NCI-H1436 treated with DMSO at 0.1 percent for 48 hours (cell line): ENCODE measurements around the gene TNFSF10.
"Not testable (repeated sequence)": the region's sequence is repeated elsewhere in the genome, so short reads cannot be mapped to it uniquely, and the experiment has no call there.

Experiments used
- DNase-seq: peaks from one replicate; lab custom pipeline; 2025; lab: John Stamatoyannopoulos, UW

The TNFSF10 gene

DNA sequence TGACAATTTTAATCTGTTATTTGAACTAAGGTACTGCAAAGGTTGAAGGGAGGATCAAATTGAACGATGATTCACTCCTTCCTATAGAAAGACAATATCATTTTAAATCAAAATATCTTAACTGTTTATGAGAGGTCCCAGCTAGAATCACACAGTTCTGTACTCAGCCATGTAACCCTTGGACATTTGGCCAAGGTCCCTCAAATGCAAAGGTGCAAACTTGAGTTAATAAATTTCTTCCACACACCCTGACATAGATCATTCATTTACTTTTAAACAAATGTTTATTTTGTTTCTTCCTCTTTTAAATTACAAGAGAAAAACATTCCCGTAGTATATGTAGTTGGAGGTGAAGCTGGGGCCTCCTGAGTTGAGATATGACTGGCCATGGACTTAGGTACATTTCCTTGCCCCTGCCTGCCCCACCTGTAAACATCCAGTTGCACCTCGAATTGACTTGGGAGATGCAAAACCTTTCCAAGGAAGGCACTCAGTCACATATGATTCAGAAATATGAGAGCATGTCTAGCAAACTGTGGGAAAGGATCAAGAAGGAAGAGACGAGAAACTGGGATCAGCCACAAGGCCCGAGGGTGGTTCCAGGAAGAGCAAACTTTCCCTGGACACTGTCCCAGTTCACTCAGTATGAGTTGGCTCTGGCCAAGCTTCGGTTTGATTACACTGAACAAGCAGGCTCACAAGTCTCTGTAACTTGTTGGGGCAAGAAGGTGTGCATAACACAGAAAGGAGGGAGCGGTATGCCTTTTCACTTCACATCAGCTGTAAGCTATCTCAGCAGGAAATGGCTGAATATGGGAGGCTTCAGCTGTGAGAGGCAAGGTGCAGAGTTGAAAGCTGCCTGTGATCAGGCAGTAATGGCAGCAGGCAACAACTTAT is 6.7 kb downstream of the TNFSF10 start:
- no peak for DNase-seq

DNA sequence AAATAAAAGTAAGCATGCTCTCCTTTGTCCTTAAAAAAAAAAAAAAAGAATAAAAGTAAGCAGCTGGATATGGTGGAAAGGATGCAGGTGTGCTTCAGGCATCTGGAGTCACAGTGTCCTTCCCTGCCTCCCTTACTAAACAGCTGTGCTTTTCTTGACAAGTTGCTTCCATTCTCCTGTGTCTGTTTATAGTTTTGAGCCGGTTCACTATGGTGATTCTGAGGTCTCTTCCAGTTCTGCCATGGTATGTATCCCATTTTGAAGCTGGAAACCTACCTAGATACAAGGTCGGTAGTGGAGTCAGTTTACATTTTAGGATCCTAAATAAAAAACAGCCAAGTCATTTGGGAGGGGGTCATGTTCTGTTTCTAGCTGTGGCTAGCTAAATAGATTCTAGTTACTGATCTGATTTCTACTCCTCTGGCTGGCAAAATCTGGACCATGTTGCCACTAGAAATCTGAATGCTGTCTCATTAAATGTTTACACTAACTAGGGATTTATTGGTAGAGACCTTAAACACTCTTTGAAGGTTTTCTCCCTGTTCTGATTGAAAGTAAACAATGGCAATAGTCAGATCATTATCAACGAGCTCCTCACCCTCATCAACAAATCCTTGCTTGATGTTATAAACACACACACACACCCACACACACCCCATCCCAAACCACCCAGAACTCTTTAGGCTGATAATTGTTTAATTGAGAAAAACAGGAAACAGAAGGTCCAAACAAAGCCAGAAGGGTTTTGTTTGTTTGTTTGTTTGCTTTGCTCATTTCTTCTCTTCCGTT is 7.9 kb downstream of the TNFSF10 start:
- no peak for DNase-seq

DNA sequence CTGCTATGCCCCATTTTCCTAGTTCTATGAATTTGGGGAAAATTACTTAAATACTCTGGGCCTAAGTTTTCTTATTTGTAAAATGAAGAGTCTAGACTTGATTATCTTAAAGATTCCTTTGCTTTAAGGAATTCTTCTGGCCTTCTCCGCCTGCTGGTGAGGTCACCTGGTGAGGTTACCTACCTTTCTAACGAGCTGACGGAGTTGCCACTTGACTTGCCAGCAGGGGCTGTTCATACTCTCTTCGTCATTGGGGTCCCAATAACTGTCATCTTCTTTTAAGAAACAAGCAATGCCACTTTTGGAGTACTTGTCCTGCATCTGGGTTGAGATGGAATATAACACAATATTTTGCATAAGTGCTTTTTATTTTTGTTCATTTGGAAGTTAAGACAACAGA is 8.6 kb downstream of the TNFSF10 start:
- no peak for DNase-seq

DNA sequence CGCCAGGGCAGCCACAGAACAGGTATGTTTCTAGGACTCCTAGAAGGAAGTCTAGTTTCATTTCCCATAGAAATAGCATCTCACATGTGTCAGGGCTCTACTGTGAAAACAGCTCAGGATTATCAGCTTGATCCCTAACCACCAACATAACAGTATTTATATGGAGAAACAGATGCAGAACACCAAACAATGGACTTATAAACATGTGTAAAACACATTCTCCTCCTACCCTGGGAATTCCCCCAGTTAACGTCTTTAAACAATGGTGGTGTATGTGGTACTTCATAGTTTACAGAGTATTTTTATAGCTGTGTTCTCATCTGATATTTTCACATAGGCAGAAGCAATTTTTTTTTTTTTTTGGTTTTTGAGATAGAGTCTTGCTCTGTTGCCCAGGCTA is 9.7 kb downstream of the TNFSF10 start:
- DNase-seq, result no peak

DNA sequence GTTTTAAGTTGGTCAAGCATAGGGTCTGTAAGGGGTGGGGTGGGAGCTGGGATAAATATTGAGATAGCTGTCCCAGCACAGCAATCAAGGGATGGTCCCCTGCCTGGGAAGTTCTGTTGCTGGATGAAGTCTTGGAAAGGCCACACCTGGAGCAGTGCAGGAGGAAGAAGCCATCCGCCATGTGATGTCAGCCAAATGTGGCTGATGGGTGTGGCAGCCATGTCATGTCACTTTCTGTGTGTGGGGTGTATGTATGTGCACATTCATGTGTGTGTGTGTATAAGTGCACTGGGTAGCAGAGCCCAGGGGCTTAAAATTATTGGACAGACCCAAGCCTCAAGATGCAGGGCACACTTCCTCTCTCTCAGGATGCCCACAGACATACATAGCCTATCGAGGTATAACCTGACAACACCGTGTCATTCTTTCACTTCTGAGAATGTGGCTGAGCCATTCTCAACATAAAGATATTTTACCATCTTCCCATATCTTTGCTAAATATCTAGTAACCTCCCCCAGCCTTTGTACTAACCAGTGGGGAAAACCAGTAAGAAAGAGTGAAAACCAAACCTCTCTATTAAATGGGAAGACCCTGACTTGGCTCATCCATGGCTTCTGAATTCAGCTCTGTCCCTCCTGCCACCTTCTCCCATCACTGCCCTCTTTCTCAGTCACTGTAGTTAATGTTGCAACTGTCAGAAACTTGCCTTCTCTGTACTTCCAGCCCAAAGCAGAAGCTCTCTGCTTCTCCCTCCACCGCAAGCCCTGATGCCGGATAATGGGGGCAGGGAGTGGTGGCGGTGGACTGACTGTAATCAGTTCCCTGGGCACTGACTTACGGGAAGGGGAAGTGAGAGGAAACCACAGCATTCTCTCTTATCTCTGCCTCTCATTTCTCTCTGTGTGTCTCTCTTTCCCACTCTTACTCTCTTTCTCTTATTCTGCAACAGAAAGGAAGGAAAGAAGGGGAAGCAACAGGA is 11.2 kb downstream of the TNFSF10 start:
- no peak for DNase-seq

DNA sequence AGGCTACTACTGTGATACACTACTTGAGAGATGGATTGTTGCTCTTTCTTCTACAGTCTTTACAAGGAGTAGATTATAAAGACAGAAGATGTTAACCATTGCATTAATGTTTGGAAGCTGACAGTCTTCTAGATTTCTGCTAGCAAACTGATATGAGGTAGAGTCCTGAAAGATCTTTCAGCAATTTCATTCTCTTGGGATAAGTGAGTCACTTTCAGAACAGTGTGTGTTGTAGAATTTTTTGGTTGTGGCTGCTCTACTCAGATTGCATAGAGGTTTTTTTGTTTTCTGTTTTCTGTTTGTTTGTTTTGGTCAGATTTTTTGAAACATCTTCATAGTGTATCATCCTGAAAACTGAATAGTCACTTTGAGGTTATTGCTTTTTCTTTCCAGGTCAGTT is 17.1 kb downstream of the TNFSF10 start:
- DNase-seq, result no peak

DNA sequence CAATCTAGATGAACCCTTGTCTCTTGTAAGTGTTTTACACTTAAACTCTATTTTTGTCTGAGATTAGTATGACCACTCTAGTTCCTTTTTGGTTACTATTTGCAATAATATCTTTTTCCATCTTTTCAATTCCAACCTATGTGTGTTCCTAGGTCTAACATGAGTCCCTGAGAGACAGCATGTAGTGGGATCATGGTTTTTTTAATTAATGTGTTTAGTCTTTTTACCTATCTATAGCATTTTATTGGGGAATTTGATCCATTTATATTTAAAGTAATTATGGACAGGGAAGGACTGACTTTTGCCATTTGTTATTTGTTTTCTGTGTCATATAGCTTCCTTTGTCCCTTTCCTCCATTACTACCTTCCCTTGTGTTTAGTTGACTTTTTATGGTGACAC is 21.7 kb downstream of the TNFSF10 start:
- no peak for DNase-seq

DNA sequence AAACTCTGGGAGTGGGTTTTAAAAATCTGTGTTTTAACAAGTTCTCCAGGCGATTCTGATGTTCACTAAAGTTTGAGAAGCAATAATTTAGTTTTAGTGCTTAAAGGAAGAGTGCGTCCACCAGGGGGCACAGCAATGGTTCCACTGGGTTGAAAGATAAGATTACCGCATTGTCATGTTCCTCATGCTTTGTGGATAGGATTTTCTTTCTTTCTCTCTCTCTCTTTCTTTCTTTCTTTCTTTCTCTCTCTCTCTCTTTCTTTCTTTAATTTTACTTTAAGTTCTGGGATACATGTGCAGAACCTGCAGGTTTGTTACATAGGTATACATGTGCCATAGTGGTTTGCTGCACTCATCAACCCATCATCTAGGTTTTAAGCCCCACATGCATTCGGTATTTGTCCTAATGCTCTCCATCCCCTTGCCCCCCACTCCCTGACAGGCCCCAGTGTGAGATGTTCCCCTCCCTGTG is 33.0 kb downstream of the TNFSF10 start:
- DNase-seq, result not testable (repeated sequence)

DNA sequence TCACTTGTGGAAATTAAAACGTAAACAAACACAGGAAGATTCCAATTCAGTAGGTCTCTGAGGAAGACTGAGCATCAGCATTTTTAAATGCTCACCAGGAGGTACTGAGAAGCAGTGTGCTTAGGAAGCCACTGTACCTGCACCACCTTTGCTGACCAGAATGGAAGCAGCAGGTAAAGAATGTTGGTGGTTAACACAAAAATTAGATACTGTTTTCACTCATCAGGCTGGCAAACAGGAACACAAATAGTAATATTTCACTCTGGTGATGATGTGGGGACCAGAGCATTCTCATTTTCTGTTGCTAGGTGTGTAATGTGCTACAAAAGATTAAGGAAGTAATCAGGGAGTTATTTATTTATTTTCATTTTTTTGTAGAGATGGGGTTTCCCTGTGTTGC is 45.1 kb downstream of the TNFSF10 start:
- no peak for DNase-seq

DNA sequence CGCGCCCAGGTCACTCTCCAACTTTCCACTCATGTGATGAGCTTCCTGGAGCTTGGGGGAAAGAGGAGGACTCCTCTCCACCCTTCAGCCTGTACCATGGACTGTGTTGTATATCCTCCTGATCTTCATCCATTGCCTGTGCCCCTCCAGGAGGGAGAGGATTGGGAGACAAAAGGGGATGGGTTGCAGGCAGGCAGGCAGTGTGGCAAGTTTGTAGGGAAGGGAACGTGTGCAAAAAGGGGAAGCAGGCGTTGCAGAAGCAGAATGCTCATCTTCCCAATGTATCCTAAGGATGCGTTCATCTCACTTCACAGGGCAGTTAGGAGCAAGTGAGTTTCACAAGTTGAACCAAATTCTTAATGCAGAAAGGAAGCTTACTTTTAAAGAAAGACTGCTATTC is 46.9 kb downstream of the TNFSF10 start:
- DNase-seq, result no peak

DNA sequence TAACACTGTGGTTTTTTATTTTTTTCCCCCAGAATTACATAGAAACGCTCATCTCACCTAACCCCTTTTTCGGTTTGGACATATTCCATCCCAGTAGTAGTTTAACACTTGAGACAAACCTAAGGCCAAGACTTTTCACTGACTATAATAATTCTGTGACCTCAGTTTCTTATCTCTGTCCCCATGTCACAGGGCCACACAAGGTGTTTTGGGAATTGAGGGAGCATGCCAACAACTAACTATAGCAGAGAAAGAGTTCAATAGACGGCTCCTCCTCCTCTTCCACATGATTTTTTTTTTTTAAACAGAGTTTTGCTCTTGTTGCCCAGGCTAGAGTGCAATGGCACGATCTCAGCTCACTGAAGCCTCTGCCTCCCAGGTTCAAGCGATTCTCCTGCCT is 47.5 kb downstream of the TNFSF10 start:
- DNase-seq, result no peak

DNA sequence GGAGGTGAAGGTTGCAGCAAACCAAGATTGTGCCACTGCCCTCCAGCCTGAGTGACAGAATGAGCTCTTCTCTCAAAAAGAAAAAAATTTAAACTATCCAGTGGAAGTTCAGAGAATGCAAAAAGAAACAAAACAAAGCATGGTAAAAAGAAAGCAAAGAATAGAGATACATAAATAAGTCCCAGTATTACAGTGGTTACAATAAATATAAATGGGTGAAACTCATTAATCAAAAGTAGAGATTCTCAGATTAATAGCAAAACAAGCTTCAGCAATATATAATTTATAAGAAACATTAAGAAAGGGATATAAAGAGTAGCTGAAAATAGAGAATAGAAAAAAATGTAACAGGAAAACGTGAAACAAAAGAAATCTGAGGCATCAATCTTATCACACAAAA is 51.3 kb downstream of the TNFSF10 start:
- no peak for DNase-seq

DNA sequence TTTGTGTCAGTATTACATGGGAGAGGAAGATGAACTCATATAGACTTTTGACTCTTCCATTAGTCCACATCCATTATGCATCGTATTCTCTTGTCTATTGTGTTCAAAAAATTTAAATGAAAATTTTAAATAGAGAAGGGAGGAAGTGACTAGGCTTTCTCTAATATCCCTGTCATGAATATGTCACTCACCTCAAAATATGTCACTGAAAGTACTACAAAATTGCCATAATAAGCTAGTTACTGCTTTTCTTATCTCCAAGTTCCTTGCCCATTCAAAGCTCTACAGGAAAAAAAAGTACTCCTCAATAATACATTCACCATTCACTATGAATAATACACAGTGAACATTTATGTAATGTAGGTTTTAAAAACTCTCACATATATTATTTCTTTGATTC is 52.6 kb downstream of the TNFSF10 start:
- no peak for DNase-seq

DNA sequence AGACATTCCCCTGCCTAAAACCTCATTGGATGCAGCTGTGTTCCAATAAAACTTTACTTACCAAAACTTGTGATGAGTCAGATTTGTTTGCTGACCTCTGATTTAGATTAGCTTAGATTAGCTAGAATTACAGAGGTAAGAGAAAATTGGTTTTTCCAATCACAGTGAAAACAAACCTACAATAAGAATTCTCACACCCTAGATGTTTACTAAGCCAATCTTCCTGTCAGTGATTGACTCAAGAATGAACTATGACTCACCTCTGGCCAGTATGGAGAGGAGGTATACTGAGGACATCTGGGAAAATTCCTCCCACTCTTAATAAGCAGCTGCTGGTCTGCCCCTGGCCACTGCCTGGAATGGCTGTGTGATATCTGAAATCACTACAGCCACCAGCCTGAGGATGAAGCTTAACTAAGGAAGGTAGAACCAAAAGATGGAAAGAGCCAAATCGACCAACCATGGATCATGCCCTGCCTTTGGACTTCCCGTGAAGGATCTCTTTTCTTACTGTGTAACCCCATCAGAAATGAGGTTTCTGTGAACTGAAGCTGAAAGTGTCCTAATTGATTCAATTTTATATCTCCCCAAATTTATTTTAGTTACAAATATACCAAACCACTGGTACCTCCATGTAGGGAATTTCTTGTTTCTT is 55.9 kb downstream of the TNFSF10 start:
- no peak for DNase-seq

DNA sequence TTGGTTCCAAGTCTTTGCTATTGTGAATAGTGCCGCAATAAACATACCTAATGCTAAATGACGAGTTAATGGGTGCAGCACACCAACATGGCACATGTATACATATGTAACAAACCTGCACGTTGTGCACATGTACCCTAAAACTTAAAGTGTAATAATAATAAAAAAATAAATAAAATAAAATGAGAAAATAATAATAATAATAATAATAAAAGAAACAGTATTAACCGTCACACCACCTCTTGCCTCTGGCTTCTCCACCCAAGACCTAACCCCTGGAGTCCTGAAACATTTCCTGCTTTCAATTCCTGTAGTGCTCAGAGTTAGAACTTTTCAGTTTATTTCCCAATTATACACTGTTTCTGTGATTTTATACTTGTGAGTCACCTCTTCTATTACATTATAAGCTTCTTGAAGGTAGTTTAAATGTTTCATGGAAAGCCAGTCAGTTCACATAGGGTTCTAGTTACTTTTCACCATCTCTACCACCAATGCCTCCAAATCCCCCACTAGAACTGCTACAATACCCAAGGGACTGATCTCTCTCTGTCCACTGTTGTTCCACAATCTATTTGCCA is 56.6 kb downstream of the TNFSF10 start:
- DNase-seq, result no peak

DNA sequence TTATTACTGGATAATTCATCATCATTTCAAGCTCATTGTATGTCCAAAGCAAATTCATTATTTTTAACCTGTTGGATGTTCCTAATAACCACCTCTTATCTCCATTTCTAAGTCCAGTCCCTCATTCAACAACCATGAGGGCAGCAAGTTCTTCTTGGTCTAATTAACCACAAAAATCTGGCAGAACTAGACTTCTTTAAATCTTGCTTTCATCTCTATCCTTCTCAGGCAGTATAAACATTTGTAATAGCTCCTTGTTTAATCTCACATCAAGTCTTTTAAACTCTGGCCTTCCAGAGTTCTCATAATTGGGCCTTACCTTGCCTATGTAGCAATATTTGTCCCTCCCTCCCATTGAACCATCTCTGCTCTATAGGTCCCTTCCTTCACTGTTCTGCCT is 57.9 kb downstream of the TNFSF10 start:
- no peak for DNase-seq

DNA sequence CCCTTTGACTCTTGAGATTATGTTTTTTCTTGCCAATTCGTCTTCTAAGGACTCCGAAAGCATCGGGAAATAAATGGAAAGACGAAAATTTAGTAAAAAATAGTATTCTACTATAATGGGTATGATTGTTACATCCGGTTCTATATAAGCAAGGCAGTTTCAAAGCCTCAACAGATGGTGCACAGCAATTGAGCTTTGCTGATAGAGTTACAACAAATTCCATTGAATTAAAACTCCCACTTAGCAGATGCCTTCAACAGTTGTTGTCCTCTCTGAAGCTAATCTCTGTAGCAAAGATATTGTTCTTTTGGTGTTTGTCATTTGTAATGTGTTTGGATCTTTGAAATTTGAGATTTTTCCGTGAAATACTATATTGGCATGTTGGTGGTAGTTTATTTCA is 58.9 kb downstream of the TNFSF10 start:
- DNase-seq, result no peak

DNA sequence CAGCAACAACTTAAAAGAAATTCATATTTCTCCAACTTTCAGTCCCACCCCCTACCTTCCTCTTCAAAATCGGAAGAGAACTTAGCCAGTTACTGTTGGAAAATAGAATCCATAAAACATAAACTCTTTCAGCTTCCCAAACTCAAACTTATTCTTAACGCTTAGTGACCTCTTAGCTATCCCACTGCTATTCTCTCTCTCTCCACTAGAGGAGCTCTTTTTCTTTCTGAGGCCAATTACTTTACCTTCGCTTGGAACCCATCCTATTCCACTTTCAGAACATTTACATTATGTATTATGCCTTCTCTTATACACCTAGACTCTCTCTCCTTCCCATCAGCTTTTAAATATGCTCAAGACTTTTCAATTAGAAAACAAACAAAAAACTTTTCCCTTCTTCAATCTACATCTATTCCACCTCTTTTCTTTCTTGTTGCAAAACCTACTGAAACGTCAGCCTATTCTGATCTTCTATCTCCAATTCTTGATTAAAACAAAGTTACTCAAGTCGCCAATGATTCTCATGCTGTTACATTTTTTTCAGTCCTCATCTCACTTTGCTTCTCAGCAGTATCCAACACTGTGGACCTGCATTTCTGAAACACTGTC is 61.6 kb downstream of the TNFSF10 start:
- no peak for DNase-seq

DNA sequence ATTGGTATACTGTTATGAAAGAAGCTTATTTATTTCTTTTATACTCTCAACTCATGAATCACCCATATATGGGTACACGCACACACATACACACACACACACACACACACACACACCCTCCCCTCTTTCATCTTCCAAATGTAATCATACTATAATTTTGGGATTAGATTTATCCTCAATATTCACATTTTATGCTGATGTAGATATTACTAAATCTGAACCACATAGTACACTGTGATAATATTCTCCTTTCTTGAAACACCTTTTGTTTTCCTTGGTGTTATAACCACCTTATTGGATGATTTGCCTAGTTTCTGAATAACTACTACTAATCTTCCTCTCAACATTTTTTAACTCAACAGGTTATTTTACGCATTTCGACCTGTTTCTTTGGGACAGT is 66.8 kb downstream of the TNFSF10 start:
- no peak for DNase-seq
